Stimulated activated naive CD8-positive, alpha-beta T cell treated with anti-CD3 and anti-CD28 coated beads, Interleukin-15, Interleukin-2, amounts not matched to agents 100 U/mL and 50 U/mL, for 24 hours (primary cell): ENCODE measurements around the gene KRTAP3-1.
"Not testable (repeated sequence)": the region's sequence is repeated elsewhere in the genome, so short reads cannot be mapped to it uniquely, and the experiment has no call there.

Experiments used
- ATAC-seq: fragments of 150-1000 bp; cut with Tn5 transposase; one replicate; pipeline ENCODE4 v1.10.0; 2021
- DNase-seq: peaks from one replicate; pipeline ENCODE4 v3.0.0; 2021

KRTAP3-1 gene

GRCh38 chr17:41015454-41015853 lies 6.5 kb upstream of the KRTAP3-1 start:
- DNase-seq = no peak
- ATAC-seq = no peak

- ATAC-seq (no peak), DNase-seq (no peak)
Measured at GRCh38 chr17:41013606-41014005, 4.7 kb upstream of the KRTAP3-1 start.

- DNase-seq = no peak
Measured at GRCh38 chr17:41013181-41013580, 4.3 kb upstream of the KRTAP3-1 start.

GRCh38 chr17:41012326-41013120 lies 3.6 kb upstream of the KRTAP3-1 start:
- ATAC-seq = no peak

More at GRCh38 chr17:41013181-41013580, 4.3 kb upstream of the KRTAP3-1 start:
- no peak for ATAC-seq

GRCh38 chr17:41010441-41010840 lies 1.5 kb upstream of the KRTAP3-1 start:
- ATAC-seq = no peak
- no peak for DNase-seq

More at GRCh38 chr17:41012326-41013120, 3.6 kb upstream of the KRTAP3-1 start:
- no peak for DNase-seq

- no peak for DNase-seq
- no peak for ATAC-seq
Measured at GRCh38 chr17:41009936-41010335, 1.0 kb upstream of the KRTAP3-1 start.

- ATAC-seq (no peak), DNase-seq (no peak)
Measured at GRCh38 chr17:41009301-41009760, 403 bp upstream of the KRTAP3-1 start.

- DNase-seq (no peak), ATAC-seq (no peak)
Measured at GRCh38 chr17:41004397-41004796, 4.5 kb downstream of the KRTAP3-1 start.

- ATAC-seq (no peak), DNase-seq (no peak)
Measured at GRCh38 chr17:41003926-41004325, 5.0 kb downstream of the KRTAP3-1 start.

- no peak for DNase-seq
- ATAC-seq = no peak
Measured at GRCh38 chr17:41002814-41003213, 6.1 kb downstream of the KRTAP3-1 start.

- DNase-seq (no peak), ATAC-seq (no peak)
Measured at GRCh38 chr17:41001795-41002194, 7.1 kb downstream of the KRTAP3-1 start.

GRCh38 chr17:40999563-40999962 lies 9.4 kb downstream of the KRTAP3-1 start, which contains the start of gene KRTAP3-2:
TSS of gene KRTAP3-2 (minus strand) at chr17:40999906. CDS start at chr17:40999853, 53 bp downstream.
- ATAC-seq, DNase-seq: not testable (repeated sequence)

GRCh38 chr17:40997361-40997760 lies 11.6 kb downstream of the KRTAP3-1 start:
- DNase-seq (no peak), ATAC-seq (no peak)

GRCh38 chr17:40996829-40997228 lies 12.1 kb downstream of the KRTAP3-1 start:
- ATAC-seq (no peak), DNase-seq (no peak)

- no peak for DNase-seq
- ATAC-seq = no peak
Measured at GRCh38 chr17:40995116-40995515, 13.8 kb downstream of the KRTAP3-1 start.

- DNase-seq = no peak
- ATAC-seq = no peak
Measured at GRCh38 chr17:40993839-40994238, 15.1 kb downstream of the KRTAP3-1 start, which contains the start of gene KRTAP3-3. TSS of gene KRTAP3-3 (minus strand) at chr17:40994164. CDS start at chr17:40994097, 67 bp downstream.

- no peak for ATAC-seq
Measured at GRCh38 chr17:40993084-40993483, 15.8 kb downstream of the KRTAP3-1 start.

GRCh38 chr17:40992666-40993065 lies 16.3 kb downstream of the KRTAP3-1 start:
- ATAC-seq (no peak), DNase-seq (no peak)

More at GRCh38 chr17:40993084-40993483, 15.8 kb downstream of the KRTAP3-1 start:
- DNase-seq = no peak

GRCh38 chr17:40986920-40987319 lies 22.0 kb downstream of the KRTAP3-1 start:
- ATAC-seq (no peak), DNase-seq (no peak)

- DNase-seq (no peak), ATAC-seq (no peak)
Measured at GRCh38 chr17:40984226-40984625, 24.7 kb downstream of the KRTAP3-1 start, which contains the start of gene KRT40. TSS of gene KRT40 (minus strand) at chr17:40984326. CDS start at chr17:40984273, 53 bp downstream.

- DNase-seq = no peak
- no peak for ATAC-seq
Measured at GRCh38 chr17:40981115-40981514, 27.8 kb downstream of the KRTAP3-1 start.

- ATAC-seq (no peak), DNase-seq (no peak)
Measured at GRCh38 chr17:40980596-40980995, 28.3 kb downstream of the KRTAP3-1 start.

GRCh38 chr17:40980117-40980516 lies 28.8 kb downstream of the KRTAP3-1 start:
- DNase-seq (no peak), ATAC-seq (no peak)
